Upper lobe of left lung (tissue), 4 donors: ENCODE data around the gene EGLN2.

Experiments
- EP300 ChIP-seq, 4 donors: sonication (generic); formaldehyde crosslinking; IDR thresholded peaks; one replicate each; pipeline ENCODE4 v1.5.1; 2017; ENCODE audit warnings: antibody characterized with exemption in 4 of 4, control low read depth in 2 of 4
- POLR2A ChIP-seq, 4 donors: fragments of 450-650 bp; IDR thresholded peaks; one replicate each; pipeline ENCODE4 v1.5.1; 2016 to 2017; ENCODE audit warnings: antibody characterized with exemption in 4 of 4, mild to moderate bottlenecking in 2 of 4
- POLR2AphosphoS5 ChIP-seq, 2 donors: sonication (generic); formaldehyde crosslinking; IDR thresholded peaks; one replicate each; pipeline ENCODE4 v1.5.1; 2017; ENCODE audit warnings: antibody characterized with exemption in 2 of 2
- TF ChIP-seq, protein P1 (sequence below), 6 experiments: fragments of 450-650 bp in 4 of 6; fragments of 200-600 bp in 2 of 6; sonication (generic) in 2 of 6; IDR thresholded peaks; one replicate each; pipeline ENCODE4 v1.5.1; 2016 to 2019; ENCODE audit warnings: antibody characterized with exemption in 6 of 6

DNA sequence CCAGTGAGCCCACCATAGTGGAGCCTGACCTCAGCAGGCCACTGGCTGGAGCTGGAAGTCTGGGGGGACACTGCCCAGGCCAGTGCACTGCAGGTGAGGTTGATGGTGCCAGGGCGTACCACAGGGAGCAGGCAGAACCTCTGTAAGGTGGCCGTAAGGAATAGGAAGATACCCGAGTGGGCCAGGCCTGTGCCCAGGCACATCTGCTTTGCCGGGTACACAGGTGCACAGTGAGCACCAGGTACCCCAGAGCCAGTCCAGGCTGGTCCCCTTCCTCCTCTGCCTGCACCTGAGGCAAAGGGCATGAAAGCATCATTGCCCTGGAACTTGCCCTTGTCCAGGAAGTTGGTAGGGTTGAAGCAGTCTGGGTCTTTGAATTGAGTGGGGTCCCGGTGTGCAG lies 9.5 kb downstream of the EGLN2 start:
- no peak for TF ChIP-seq POLR2A (IDR thresholded peaks at IDR 0.05)
- TF ChIP-seq, protein P1, sequence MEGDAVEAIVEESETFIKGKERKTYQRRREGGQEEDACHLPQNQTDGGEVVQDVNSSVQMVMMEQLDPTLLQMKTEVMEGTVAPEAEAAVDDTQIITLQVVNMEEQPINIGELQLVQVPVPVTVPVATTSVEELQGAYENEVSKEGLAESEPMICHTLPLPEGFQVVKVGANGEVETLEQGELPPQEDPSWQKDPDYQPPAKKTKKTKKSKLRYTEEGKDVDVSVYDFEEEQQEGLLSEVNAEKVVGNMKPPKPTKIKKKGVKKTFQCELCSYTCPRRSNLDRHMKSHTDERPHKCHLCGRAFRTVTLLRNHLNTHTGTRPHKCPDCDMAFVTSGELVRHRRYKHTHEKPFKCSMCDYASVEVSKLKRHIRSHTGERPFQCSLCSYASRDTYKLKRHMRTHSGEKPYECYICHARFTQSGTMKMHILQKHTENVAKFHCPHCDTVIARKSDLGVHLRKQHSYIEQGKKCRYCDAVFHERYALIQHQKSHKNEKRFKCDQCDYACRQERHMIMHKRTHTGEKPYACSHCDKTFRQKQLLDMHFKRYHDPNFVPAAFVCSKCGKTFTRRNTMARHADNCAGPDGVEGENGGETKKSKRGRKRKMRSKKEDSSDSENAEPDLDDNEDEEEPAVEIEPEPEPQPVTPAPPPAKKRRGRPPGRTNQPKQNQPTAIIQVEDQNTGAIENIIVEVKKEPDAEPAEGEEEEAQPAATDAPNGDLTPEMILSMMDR (IDR thresholded peaks at IDR 0.05), result no peak
- TF ChIP-seq POLR2AphosphoS5 (IDR thresholded peaks at IDR 0.05), result no peak
- TF ChIP-seq EP300 (IDR thresholded peaks at IDR 0.05), result no peak
